Gastrocnemius medialis (tissue), 4 donors: ENCODE data around the gene NUBPL. TPM values are rescaled to one million over a fixed set of nuclear protein-coding genes. Genes with fewer than 3 reads are reported as not detected.

Experiments
- ATAC-seq, 2 donors: fragments of 150-250 bp; one replicate each; pipeline ENCODE4 v1.9.1; 2016
- DNase-seq, 2 donors: peaks; one replicate each; pipeline ENCODE4 v3.0.0-alpha.2; 2019
- H3K27ac ChIP-seq, 4 donors: fragments of 200-600 bp; sonication (generic); 1 replicate in 1 of 4; 2 replicates in 3 of 4; pipeline ENCODE4 v1.5.1; 2016 to 2018; ENCODE audit warnings: mild to moderate bottlenecking in 2 of 4, moderate library complexity in 1 of 4
- H3K27me3 ChIP-seq, 3 donors: fragments of 200-600 bp; sonication (generic) in 2 of 3; 1 replicate in 1 of 3; 2 replicates in 2 of 3; pipeline versions ENCODE4 v1.5.1 to v1.6.0; 2016 to 2019; ENCODE audit warnings: mild to moderate bottlenecking in 1 of 3, moderate library complexity in 1 of 3
- H3K36me3 ChIP-seq, 2 donors: fragments of 200-600 bp; sonication (generic) in 1 of 2; one replicate each; pipeline ENCODE4 v1.5.1; 2017 to 2018
- H3K4me1 ChIP-seq, 2 donors: fragments of 200-600 bp; sonication (generic) in 1 of 2; one replicate each; pipeline ENCODE4 v1.5.1; 2016 to 2017; ENCODE audit warnings: mild to moderate bottlenecking in 2 of 2
- H3K4me3 ChIP-seq, 4 donors: fragments of 200-600 bp; sonication (generic) in 3 of 4; 1 replicate in 1 of 4; 2 replicates in 3 of 4; pipeline ENCODE4 v1.5.1; 2016 to 2019; ENCODE audit warnings: mild to moderate bottlenecking in 2 of 4
- H3K9me3 ChIP-seq, 3 donors: fragments of 200-600 bp; sonication (generic) in 2 of 3; 1 replicate in 1 of 3; 2 replicates in 2 of 3; pipeline ENCODE4 v1.5.1; 2016 to 2019
- CTCF ChIP-seq, 5 experiments: fragments of 450-650 bp in 3 of 5; fragments of 200-600 bp in 2 of 5; sonication (generic) in 2 of 5; IDR thresholded peaks in 4 of 5; conservative IDR thresholded peaks in 1 of 5; 1 replicate in 4 of 5; 2 replicates in 1 of 5; pipeline ENCODE4 v1.5.1; 2016 to 2019; ENCODE audit warnings: antibody characterized with exemption in 5 of 5, mild to moderate bottlenecking in 3 of 5, moderate library complexity in 3 of 5
- POLR2A ChIP-seq, 2 donors: fragments of 450-650 bp; IDR thresholded peaks; one replicate each; pipeline ENCODE4 v1.6.1; 2017; ENCODE audit warnings: antibody characterized with exemption in 2 of 2, mild to moderate bottlenecking in 2 of 2, moderate library complexity in 2 of 2
- in situ Hi-C, 4 donors: fragments of 200-750 bp; cut with MboI; loops; one replicate each; pipeline versions ENCODE4 v1.15.0 to v1.8.0; 2017; ENCODE audit warnings: low sequenced_read_pairs in 4 of 4
- intact Hi-C: fragments of 100-400 bp; cut with DNase I; formaldehyde crosslinking; loops from one replicate; pipeline ENCODE4 v1.15.1; 2023; ENCODE audit warnings: low total_unique reads
- total RNA-seq, 4 donors: library from RNA; depleted of rRNA; stranded (reverse); fragments of >200 nt; gene quantifications; one replicate each; pipeline versions ENCODE4 v1.1.0 to v1.2.3, GENCODE V29; 2016

The NUBPL gene
- total RNA-seq, 4 donors from 2014 or later, result 4.5 to 12.3 (median 7.7) TPM

- Histone ChIP-seq H3K9me3 (no peaks in the 10 kb centered on the region), H3K27me3 (no peaks in the 10 kb centered on the region), H3K4me3 (no peak overlapping the region), H3K27ac (peak overlapping the region in 2 of 4 donors; percentile 4 to 31), H3K4me1 (peaks cover 20 to 29% of the 10 kb centered on the region in 2 donors), H3K36me3 (no peaks in the 10 kb centered on the region)
- intact Hi-C loops (no loop called here), in situ Hi-C loops (no loop called here)
- no peak for TF ChIP-seq POLR2A (IDR thresholded peaks at IDR 0.05)
- TF ChIP-seq CTCF (IDR thresholded peaks at IDR 0.05 in 4 of 5, conservative IDR thresholded peaks at IDR 0.05 in 1 of 5), result no peak
- ATAC-seq (no peak), DNase-seq (no peak)
Measured at GRCh38 chr14:31578792-31579501, 17.7 kb downstream of the NUBPL start.

GRCh38 chr14:31580234-31580633 lies 19.0 kb downstream of the NUBPL start:
- no peaks in the 10 kb centered on the region for H3K9me3 ChIP-seq
- no peak for TF ChIP-seq CTCF (IDR thresholded peaks at IDR 0.05 in 4 of 5, conservative IDR thresholded peaks at IDR 0.05 in 1 of 5)
- TF ChIP-seq POLR2A (IDR thresholded peaks at IDR 0.05), result no peak
- H3K36me3 ChIP-seq, result no peaks in the 10 kb centered on the region
- H3K27ac ChIP-seq, result no peak overlapping the region
- DNase-seq, result no peak
- in situ Hi-C loops (no loop called here), intact Hi-C loops (no loop called here)
- peaks cover 20 to 29% of the 10 kb centered on the region in 2 donors for H3K4me1 ChIP-seq
- ATAC-seq, result no peak
- no peak overlapping the region for H3K4me3 ChIP-seq
- no peaks in the 10 kb centered on the region for H3K27me3 ChIP-seq

GRCh38 chr14:31582286-31582691 lies 21.1 kb downstream of the NUBPL start:
- Histone ChIP-seq H3K4me3 (no peak overlapping the region), H3K27ac (no peak overlapping the region), H3K36me3 (no peaks in the 10 kb centered on the region), H3K4me1 (peaks cover 20 to 29% of the 10 kb centered on the region in 2 donors), H3K27me3 (no peaks in the 10 kb centered on the region), H3K9me3 (no peaks in the 10 kb centered on the region)
- in situ Hi-C loops, result no loop called here
- TF ChIP-seq CTCF (IDR thresholded peaks at IDR 0.05 in 4 of 5, conservative IDR thresholded peaks at IDR 0.05 in 1 of 5) (no peak), POLR2A (IDR thresholded peaks at IDR 0.05) (no peak)
- DNase-seq (no peak), ATAC-seq (peak; percentile 30 to 60)
- intact Hi-C loops, result no loop called here

GRCh38 chr14:31582836-31583452 lies 21.7 kb downstream of the NUBPL start:
- in situ Hi-C loops (no loop called here), intact Hi-C loops (no loop called here)
- H3K36me3 ChIP-seq, result no peaks in the 10 kb centered on the region
- no peak overlapping the region for H3K27ac ChIP-seq
- H3K27me3 ChIP-seq, result no peaks in the 10 kb centered on the region
- H3K4me1 ChIP-seq, result peaks cover 20 to 29% of the 10 kb centered on the region in 2 donors
- DNase-seq (no peak), ATAC-seq (no peak)
- no peak overlapping the region for H3K4me3 ChIP-seq
- no peaks in the 10 kb centered on the region for H3K9me3 ChIP-seq
- TF ChIP-seq CTCF (IDR thresholded peaks at IDR 0.05 in 4 of 5, conservative IDR thresholded peaks at IDR 0.05 in 1 of 5) (no peak), POLR2A (IDR thresholded peaks at IDR 0.05) (no peak)
